ENCODE measurements around the gene MT1E.

- no peak for TF ChIP-seq CTCF (IDR thresholded peaks at IDR 0.05)
- TF ChIP-seq POLR2A (IDR thresholded peaks at IDR 0.05): peak in 2 of 4 donors; percentile 30 to 44
These were observed 15.5 kb upstream of the MT1E start for GRCh38 chr16:56610017-56610608.
